ENCODE measurements around the gene DEPDC5. TPM values are rescaled to one million over a fixed set of nuclear protein-coding genes. Genes with fewer than 3 reads are reported as not detected.

Gene DEPDC5
- total and polyA plus RNA-seq, 2 of the 8 experiments (the other 6 are each of a cell fraction or from before 2014, with no cell fraction given) = 18.3 to 26.5 TPM

DNA sequence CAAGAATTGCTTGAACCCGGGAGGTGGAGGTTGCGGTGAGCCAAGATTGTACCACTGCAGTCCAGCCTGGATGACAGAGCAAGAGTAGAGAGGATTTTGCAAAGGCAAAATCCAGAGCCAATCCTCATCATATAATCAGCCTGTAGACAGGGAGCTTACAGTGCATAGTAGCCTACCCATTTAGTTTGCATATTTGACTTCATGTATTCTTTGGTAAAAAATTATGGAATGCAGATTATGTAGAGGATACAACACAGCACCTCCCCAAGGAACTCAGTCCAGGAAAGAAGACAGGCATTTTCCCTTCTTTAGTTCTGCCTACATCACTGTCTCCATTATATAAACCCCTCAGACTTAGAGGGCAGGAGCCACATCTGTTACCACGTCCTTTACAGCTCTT, 150.8 kb downstream of the DEPDC5 start:
- no peak overlapping the region for H3K18ac ChIP-seq (ENCODE audit: extremely low read depth, low read length)
- H3K23me2 ChIP-seq (ENCODE audit: low read depth, low read length) = peaks cover 4% of the 10 kb centered on the region; the same call in 1 of the 2 replicates
- WGBS, 2 experiments (ENCODE audit: extremely low coverage in 1 of 2, insufficient coverage in 1 of 2, insufficient read length in 1 of 2, insufficient replicate concordance in 2 of 2, low coverage in 1 of 2, low lambda C conversion rate in 2 of 2, missing lambda C conversion rate in 1 of 2) = 91% methylated on average over 3 of the region's 3 CpGs; no CpG with 5 or more reads in 1 of the 2 experiments
- no peak overlapping the region for H3K4me2 ChIP-seq (ENCODE audit: insufficient read depth in 1 of 2, low read depth in 2 of 2, low read length in 2 of 2)
- no peak overlapping the region for H2BK5ac ChIP-seq (ENCODE audit: low read depth, low read length)
- H2AFZ ChIP-seq (ENCODE audit: low read length) = no peak overlapping the region
- no peak overlapping the region for H3K14ac ChIP-seq (ENCODE audit: insufficient read length)
- no peak overlapping the region for H3K23ac ChIP-seq (ENCODE audit: insufficient read length)
- no peak overlapping the region for H4K91ac ChIP-seq (replicated peaks; ENCODE audit: insufficient read length, low read length)
- no peak overlapping the region for H3K4ac ChIP-seq (replicated peaks; ENCODE audit: insufficient read length, low read depth, low read length)
- TF ChIP-seq MAFK (IDR thresholded peaks at IDR 0.05; ENCODE audit: low read depth, low read length) (no peak), POU5F1 (IDR thresholded peaks at IDR 0.05; ENCODE audit: low read depth, low read length) (no peak), JUN (IDR thresholded peaks at IDR 0.05; ENCODE audit: low read depth, low read length) (no peak), NRF1 (IDR thresholded peaks at IDR 0.05; ENCODE audit: low read depth, low read length) (no peak), GTF2F1 (IDR thresholded peaks at IDR 0.05; ENCODE audit: borderline replicate concordance, low read depth, low read length) (no peak), CTBP2 (IDR thresholded peaks at IDR 0.05; ENCODE audit: borderline replicate concordance, insufficient read depth, insufficient read length, low read length) (no peak), KDM1A (IDR thresholded peaks at IDR 0.05; ENCODE audit: borderline replicate concordance, low read length) (no peak), RAD21 (IDR thresholded peaks at IDR 0.05 in 1 of 2, conservative IDR thresholded peaks at IDR 0.05 in 1 of 2; ENCODE audit: low read depth in 2 of 2, low read length in 2 of 2) (no peak), TAF1 (IDR thresholded peaks at IDR 0.05; ENCODE audit: low read depth, low read length) (no peak)
- TF ChIP-seq, protein P1, sequence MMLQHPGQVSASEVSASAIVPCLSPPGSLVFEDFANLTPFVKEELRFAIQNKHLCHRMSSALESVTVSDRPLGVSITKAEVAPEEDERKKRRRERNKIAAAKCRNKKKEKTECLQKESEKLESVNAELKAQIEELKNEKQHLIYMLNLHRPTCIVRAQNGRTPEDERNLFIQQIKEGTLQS (IDR thresholded peaks at IDR 0.05; ENCODE audit: insufficient read depth, low read depth, low read length) = no peak
- H2BK20ac ChIP-seq (ENCODE audit: low read length) = no peak overlapping the region
- no peaks in the 10 kb centered on the region for H4K20me1 ChIP-seq (replicated peaks in 1 of 2; ENCODE audit: control insufficient read depth in 1 of 2, insufficient read depth in 2 of 2, low read length in 2 of 2)
- no peak overlapping the region for H3K4me3 ChIP-seq (ENCODE audit: extremely low read depth in 1 of 4, insufficient read depth in 2 of 4, low read depth in 3 of 4, low read length in 4 of 4)
- DNase-seq (ENCODE audit: low read depth in 1 of 2, low spot score in 2 of 2) (no peak), FAIRE-seq (no peak)
- no peak overlapping the region for H2AK5ac ChIP-seq (ENCODE audit: low read depth, low read length)
- POLR2A ChIA-PET (ENCODE audit: partially characterized antibody) = interaction anchor here (0.9 to 1.4 kb wide), 2 partner anchors 16 to 40 kb away, joined by 3 to 4 read pairs; no protein-coding TSS in a partner anchor
- no peak overlapping the region for H2BK15ac ChIP-seq (ENCODE audit: low read length)
- no peak overlapping the region for H4K5ac ChIP-seq (ENCODE audit: insufficient read length, low read depth, low read length)
- no peak overlapping the region for H4K8ac ChIP-seq (ENCODE audit: extremely low read depth, insufficient read depth, low read length)
- H3K79me1 ChIP-seq (ENCODE audit: low read depth, low read length) = no peaks in the 10 kb centered on the region
- H2BK12ac ChIP-seq (ENCODE audit: low read depth, low read length) = no peak overlapping the region
- H3K27ac ChIP-seq (ENCODE audit: low read depth, low read length) = no peak overlapping the region
- H2BK120ac ChIP-seq (replicated peaks; ENCODE audit: low read depth, low read length) = no peak overlapping the region
- H3K56ac ChIP-seq (replicated peaks; ENCODE audit: insufficient read length, low read depth, low read length) = no peak overlapping the region
- H3K4me1 ChIP-seq (replicated peaks in 1 of 4; ENCODE audit: control insufficient read depth in 3 of 4, insufficient read depth in 4 of 4, low read length in 3 of 4) = no peaks in the 10 kb centered on the region
- H3K9ac ChIP-seq (replicated peaks in 1 of 4; ENCODE audit: extremely low read depth in 1 of 4, low read depth in 3 of 4, low read length in 3 of 4) = no peak overlapping the region
- CTCF ChIA-PET (ENCODE audit: partially characterized antibody) = interaction anchor here (0.7 to 1.0 kb wide), 3 partner anchors 15 to 41 kb away, joined by 3 to 4 read pairs (median 3); no protein-coding TSS in a partner anchor
- H3K27me3 ChIP-seq (replicated peaks in 1 of 4; ENCODE audit: control insufficient read depth in 3 of 4, extremely low read depth in 1 of 4, insufficient read depth in 3 of 4, low read length in 3 of 4) = no peaks in the 10 kb centered on the region
- no peaks in the 10 kb centered on the region for H3K79me2 ChIP-seq (ENCODE audit: control insufficient read depth in 1 of 2, insufficient read depth in 2 of 2, low read length in 2 of 2)
- H3K9me3 ChIP-seq (ENCODE audit: insufficient read depth in 2 of 2, low read depth in 1 of 2, low read length in 1 of 2) = no peaks in the 10 kb centered on the region
- H3K36me3 ChIP-seq (ENCODE audit: control insufficient read depth in 2 of 4, insufficient read depth in 4 of 4, low read length in 3 of 4) = peaks cover 0 to 7% (median 2%) of the 10 kb centered on the region in 4 experiments; a peak in 1 of 8 replicates
